Activated naive CD4-positive, alpha-beta T cell treated with anti-CD3 and anti-CD28 coated beads, Interleukin-2, amount 50 U/mL, for 16 hours (primary cell): Measurements from ENCODE around the gene CDH4.
"Not testable (repeated sequence)": the region's sequence is repeated elsewhere in the genome, so short reads cannot be mapped to it uniquely, and the experiment has no call there.

Experiments used
- DNase-seq: peaks from one replicate; pipeline ENCODE4 v3.0.0-alpha.2; 2020

The CDH4 gene

GRCh38 chr20:61442718-61443117 is 190.7 kb downstream of the CDH4 start:
- DNase-seq: no peak

- DNase-seq: no peak
Observed at GRCh38 chr20:61443443-61444126, 191.5 kb downstream of the CDH4 start.

- DNase-seq: no peak
Observed at GRCh38 chr20:61444637-61445036, 192.6 kb downstream of the CDH4 start.

GRCh38 chr20:61445138-61445537 is 193.1 kb downstream of the CDH4 start:
- no peak for DNase-seq

- no peak for DNase-seq
Observed at GRCh38 chr20:61445741-61446140, 193.7 kb downstream of the CDH4 start.

GRCh38 chr20:61447952-61448351 is 195.9 kb downstream of the CDH4 start:
- no peak for DNase-seq

GRCh38 chr20:61448386-61448785 is 196.3 kb downstream of the CDH4 start:
- no peak for DNase-seq

- DNase-seq: no peak
Observed at GRCh38 chr20:61449057-61449609, 197.1 kb downstream of the CDH4 start.

- DNase-seq: no peak
Observed at GRCh38 chr20:61449916-61450315, 197.9 kb downstream of the CDH4 start.

GRCh38 chr20:61450549-61450948 is 198.5 kb downstream of the CDH4 start:
- no peak for DNase-seq

GRCh38 chr20:61451009-61451408 is 198.9 kb downstream of the CDH4 start:
- DNase-seq: no peak

GRCh38 chr20:61451953-61452352 is 199.9 kb downstream of the CDH4 start:
- no peak for DNase-seq

GRCh38 chr20:61453219-61453618 is 201.2 kb downstream of the CDH4 start:
- no peak for DNase-seq

GRCh38 chr20:61453623-61454022 is 201.6 kb downstream of the CDH4 start:
- DNase-seq: not testable (repeated sequence)

- DNase-seq: no peak
Observed at GRCh38 chr20:61454053-61454452, 202.0 kb downstream of the CDH4 start.

GRCh38 chr20:61455508-61456215 is 203.6 kb downstream of the CDH4 start:
- no peak for DNase-seq

- DNase-seq: no peak
Observed at GRCh38 chr20:61457725-61458124, 205.7 kb downstream of the CDH4 start.

GRCh38 chr20:61458146-61458746 is 206.2 kb downstream of the CDH4 start:
- DNase-seq: no peak

- no peak for DNase-seq
Observed at GRCh38 chr20:61459266-61459665, 207.2 kb downstream of the CDH4 start.

- no peak for DNase-seq
Observed at GRCh38 chr20:61459705-61460104, 207.6 kb downstream of the CDH4 start.

- DNase-seq: no peak
Observed at GRCh38 chr20:61460261-61461052, 208.4 kb downstream of the CDH4 start.

GRCh38 chr20:61461461-61461860 is 209.4 kb downstream of the CDH4 start:
- DNase-seq: no peak
